GM18951 (cell line): ENCODE results near the gene DHX29.

Source experiments
- POLR2A ChIP-seq: IDR thresholded peaks from 4 replicates; pipeline ENCODE4 v1.6.1; 2011; ENCODE audit warnings: mild to moderate bottlenecking; ENCODE audit not compliant: insufficient read length, insufficient read depth; ENCODE audit errors: extremely low read depth
- in situ Hi-C: fragments of 300-500 bp; cut with MboI; formaldehyde crosslinking; loops from one replicate; pipeline ENCODE4 v1.12.0; 2022; ENCODE audit warnings: low sequenced_read_pairs, mixed read lengths, inconsistent platforms; ENCODE audit not compliant: unreplicated experiment

DHX29 gene

DNA sequence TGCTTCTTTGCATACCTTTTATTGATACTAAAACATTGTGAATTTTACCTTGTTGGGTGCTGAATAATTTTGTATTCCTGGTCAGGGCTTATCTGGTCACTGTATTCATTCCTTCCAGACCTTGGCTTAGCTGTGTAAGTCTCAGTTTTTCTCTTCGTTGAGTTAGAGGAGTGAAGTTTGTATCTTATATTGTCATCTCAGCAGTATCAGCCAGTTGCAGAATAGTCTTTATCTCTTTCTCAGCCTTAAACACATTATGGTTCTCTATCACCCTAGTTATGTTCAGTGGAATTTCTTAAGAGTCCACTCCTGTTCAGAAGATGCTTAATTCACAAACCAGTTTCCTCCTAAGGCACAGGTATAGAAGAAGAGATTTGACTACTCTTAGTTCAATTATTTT lies 25.5 kb upstream of the DHX29 start:
- no peak for TF ChIP-seq POLR2A
- in situ Hi-C loops: no loop called here

DNA sequence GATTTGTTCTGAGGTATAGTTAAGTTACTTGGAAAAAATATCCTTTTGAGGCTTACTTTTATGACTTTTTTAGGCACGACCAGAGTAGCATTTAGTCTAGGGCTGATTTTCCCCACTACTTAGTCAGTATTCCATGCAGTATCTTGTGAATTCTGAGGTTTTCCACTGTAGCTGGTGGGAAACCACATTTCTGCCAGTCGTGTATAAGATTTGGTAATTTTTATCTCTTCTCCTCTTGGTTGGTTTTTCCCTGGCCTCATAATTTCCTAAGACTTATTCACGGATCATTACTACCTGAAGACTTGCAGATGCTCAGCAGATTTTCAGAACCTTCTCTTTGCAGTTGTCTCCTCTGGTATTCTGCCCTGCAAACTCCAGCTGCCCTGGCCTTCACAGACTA lies 23.8 kb upstream of the DHX29 start:
- in situ Hi-C loops: no loop called here
- TF ChIP-seq POLR2A: no peak

DNA sequence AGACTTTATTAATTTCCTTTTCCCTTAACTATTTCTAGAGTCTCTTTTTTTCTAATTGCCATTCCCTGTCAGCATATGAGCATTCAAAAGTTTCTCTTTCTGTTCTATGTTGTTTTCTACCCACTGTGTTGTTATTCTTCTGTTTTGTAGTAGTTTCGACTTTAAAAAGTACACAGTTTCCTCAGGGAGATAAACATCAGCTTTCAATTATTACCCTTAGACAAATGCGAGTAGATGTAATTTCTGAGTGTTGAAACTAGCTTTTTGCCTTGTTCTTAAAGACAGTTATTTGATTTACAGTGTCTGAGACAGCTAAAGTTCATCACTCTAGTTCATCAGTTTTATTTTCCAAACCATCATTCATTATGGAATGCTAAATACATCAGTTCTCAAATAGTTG lies 19.8 kb upstream of the DHX29 start:
- in situ Hi-C loops: no loop called here
- TF ChIP-seq POLR2A: no peak

GRCh38 chr5:55325621-55326020 lies 18.1 kb upstream of the DHX29 start:
- TF ChIP-seq POLR2A: no peak
- in situ Hi-C loops: no loop called here

GRCh38 chr5:55324815-55325418 lies 17.4 kb upstream of the DHX29 start:
- in situ Hi-C loops: loop anchor here (25.0 kb wide), 1 partner anchor 362 kb away; no protein-coding TSS in a partner anchor
- no peak for TF ChIP-seq POLR2A

DNA sequence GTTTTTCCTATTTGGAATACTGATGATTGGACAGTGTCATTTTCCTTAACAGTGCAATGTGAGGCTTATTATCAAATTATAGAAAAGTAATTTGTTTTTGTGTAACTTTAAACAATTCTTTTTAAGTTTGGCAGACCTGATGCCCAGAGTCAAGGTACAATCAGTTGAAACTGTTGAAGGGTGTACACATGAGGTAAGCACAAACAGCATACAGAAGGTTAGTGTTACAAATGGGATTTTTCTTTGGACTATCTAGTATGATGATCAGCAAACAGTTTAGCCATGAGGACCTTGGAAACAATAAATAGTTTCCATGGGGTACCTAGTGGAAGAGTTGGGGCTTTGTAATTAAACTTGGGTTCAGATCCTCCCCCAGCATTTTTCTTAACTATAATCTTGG lies 16.5 kb upstream of the DHX29 start:
- in situ Hi-C loops: loop anchor here (25.0 kb wide), 1 partner anchor 363 kb away; no protein-coding TSS in a partner anchor
- no peak for TF ChIP-seq POLR2A

- in situ Hi-C loops: loop anchor here (25.0 kb wide), 1 partner anchor 367 kb away; no protein-coding TSS in a partner anchor
- TF ChIP-seq POLR2A: no peak
Observed at GRCh38 chr5:55320571-55320970, 13.1 kb upstream of the DHX29 start.

- in situ Hi-C loops: loop anchor here (25.0 kb wide), 1 partner anchor 368 kb away; no protein-coding TSS in a partner anchor
- TF ChIP-seq POLR2A: no peak
Observed at GRCh38 chr5:55319491-55319890, 12.0 kb upstream of the DHX29 start.

DNA sequence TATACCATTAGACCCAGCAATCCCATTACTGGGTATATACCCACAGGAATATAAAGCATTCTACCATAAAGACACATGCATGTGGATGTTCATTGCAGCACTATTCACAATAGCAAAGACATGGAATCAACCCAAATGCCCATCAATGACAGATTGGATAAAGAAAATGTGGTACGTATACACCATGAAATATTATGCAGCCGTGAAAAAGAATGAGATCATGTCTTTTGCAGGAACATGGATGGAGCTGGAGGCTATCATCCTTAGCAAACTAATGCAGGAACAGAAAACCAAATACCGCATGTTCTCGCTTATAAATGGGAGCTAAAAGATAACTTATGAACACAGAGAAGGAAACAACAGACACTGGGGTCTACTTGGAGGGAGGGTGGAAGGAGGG lies 10.7 kb upstream of the DHX29 start:
- in situ Hi-C loops: loop anchor here (25.0 kb wide), 1 partner anchor 369 kb away; no protein-coding TSS in a partner anchor

GRCh38 chr5:55316837-55317236 lies 9.3 kb upstream of the DHX29 start:
- in situ Hi-C loops: loop anchor here (25.0 kb wide), 1 partner anchor 370 kb away; no protein-coding TSS in a partner anchor

DNA sequence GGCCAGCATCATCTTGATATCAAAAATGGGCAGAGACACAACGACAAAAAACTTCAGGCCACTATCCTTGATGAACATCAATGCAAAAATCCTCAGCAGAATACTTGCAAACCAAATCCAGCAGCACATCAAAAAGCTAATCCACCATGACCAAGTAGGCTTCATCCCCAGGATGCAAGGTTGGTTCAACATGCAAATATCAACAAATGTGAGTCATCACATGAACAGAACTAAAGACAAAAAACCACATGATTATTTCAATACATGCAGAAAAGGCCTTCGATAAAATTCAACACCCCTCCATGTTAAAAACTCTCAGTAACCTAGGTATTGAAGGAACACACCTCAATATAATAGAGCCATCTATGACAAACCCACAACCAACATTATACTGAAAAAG lies 8.8 kb upstream of the DHX29 start:
- no peak for TF ChIP-seq POLR2A
- in situ Hi-C loops: loop anchor here (25.0 kb wide), 1 partner anchor 371 kb away; no protein-coding TSS in a partner anchor

More at GRCh38 chr5:55316837-55317236, 9.3 kb upstream of the DHX29 start:
- no peak for TF ChIP-seq POLR2A

GRCh38 chr5:55313870-55314617 lies 6.5 kb upstream of the DHX29 start:
- in situ Hi-C loops: loop anchor here (25.0 kb wide), 1 partner anchor 373 kb away; no protein-coding TSS in a partner anchor
- TF ChIP-seq POLR2A: no peak

DNA sequence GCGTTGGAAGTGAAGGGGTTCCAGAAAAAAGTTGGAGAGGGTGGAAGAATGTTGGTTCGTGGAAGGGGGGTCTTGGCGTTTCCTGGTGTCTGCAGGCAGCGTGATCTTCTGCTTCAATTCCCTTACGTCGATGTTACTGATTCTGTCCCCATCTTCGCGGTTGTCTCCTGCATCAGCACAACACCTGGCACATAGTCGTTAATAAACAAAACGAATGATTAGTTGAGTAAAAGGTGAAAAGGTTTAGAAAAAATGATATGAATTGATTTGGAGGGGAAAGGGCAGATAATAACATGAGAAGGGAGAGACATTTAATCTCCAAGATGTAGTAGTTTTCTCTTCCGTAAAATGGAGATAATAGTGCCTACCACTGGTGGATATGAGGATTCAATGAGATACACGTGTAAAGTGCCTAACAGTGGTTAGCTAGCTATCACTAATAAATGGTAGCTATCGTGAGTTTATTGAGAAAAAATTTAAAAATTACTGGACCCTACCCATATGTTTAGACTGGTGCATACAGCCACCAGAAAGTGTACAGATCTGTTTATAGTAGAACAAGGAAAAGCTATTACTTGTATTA lies 851 bp upstream of the DHX29 start:
- in situ Hi-C loops: loop anchor here (25.0 kb wide), 1 partner anchor 379 kb away; no protein-coding TSS in a partner anchor
- TF ChIP-seq POLR2A: no peak
